ENCODE data around the gene TMEM220. TPM values are rescaled to one million over a fixed set of nuclear protein-coding genes. Genes with fewer than 3 reads are reported as not detected.

TMEM220 gene
- polyA plus RNA-seq, 6 donors from 2014 or later = 3.5 to 23.8 (median 17.1) TPM

- Mint-ChIP-seq H3K27me3 (no peaks in the 10 kb centered on the region), H3K9me3 (peaks cover 6 to 10% (median 8%) of the 10 kb centered on the region in 7 donors), H3K27ac (no peak overlapping the region), H3K36me3 (peaks cover 9 to 22% of the 10 kb centered on the region in 2 donors), H3K4me1 (no peaks in the 10 kb centered on the region), H3K4me3 (no peak overlapping the region)
- ATAC-seq (ENCODE audit: low read depth in 2 of 2) = no peak
- no peak for DNase-seq
Measured at GRCh38 chr17:10767232-10767631, 37.4 kb upstream of the TMEM220 start.

- peaks cover 0 to 8% (median 4%) of the 10 kb centered on the region in 7 donors for H3K9me3 Mint-ChIP-seq
- H3K27ac Mint-ChIP-seq = no peak overlapping the region
- no peaks in the 10 kb centered on the region for H3K27me3 Mint-ChIP-seq
Measured at GRCh38 chr17:10762037-10762436, 32.2 kb upstream of the TMEM220 start.

GRCh38 chr17:10761281-10761680 lies 31.5 kb upstream of the TMEM220 start:
- Mint-ChIP-seq H3K36me3 (peaks cover 3% of the 10 kb centered on the region in 2 donors), H3K9me3 (peaks cover 0 to 4% (median 2%) of the 10 kb centered on the region in 7 donors), H3K27ac (no peak overlapping the region), H3K27me3 (no peaks in the 10 kb centered on the region), H3K4me1 (no peaks in the 10 kb centered on the region), H3K4me3 (no peak overlapping the region)
- ATAC-seq (ENCODE audit: low read depth in 2 of 2) (no peak), DNase-seq (no peak)

More at GRCh38 chr17:10762037-10762436, 32.2 kb upstream of the TMEM220 start:
- ATAC-seq (ENCODE audit: low read depth in 2 of 2) (no peak), DNase-seq (no peak)
- H3K36me3 Mint-ChIP-seq = peaks cover 9% of the 10 kb centered on the region in 2 donors
- H3K4me1 Mint-ChIP-seq = no peaks in the 10 kb centered on the region
- H3K4me3 Mint-ChIP-seq = no peak overlapping the region

- no peaks in the 10 kb centered on the region for H3K27me3 Mint-ChIP-seq
- DNase-seq (no peak), ATAC-seq (ENCODE audit: low read depth in 2 of 2) (no peak)
- H3K36me3 Mint-ChIP-seq = no peaks in the 10 kb centered on the region
- peaks cover 0 to 3% (median 0%) of the 10 kb centered on the region in 3 donors for H3K4me1 Mint-ChIP-seq
- no peak overlapping the region for H3K4me3 Mint-ChIP-seq
- peak overlapping the region in 1 of 6 donors; percentile 59 for H3K27ac Mint-ChIP-seq
- H3K9me3 Mint-ChIP-seq = no peaks in the 10 kb centered on the region
Measured at GRCh38 chr17:10758062-10758461, 28.2 kb upstream of the TMEM220 start.

GRCh38 chr17:10757647-10758046 lies 27.8 kb upstream of the TMEM220 start:
- no peak for ATAC-seq (ENCODE audit: low read depth in 2 of 2)
- Mint-ChIP-seq H3K4me3 (no peak overlapping the region), H3K4me1 (peaks cover 0 to 3% (median 0%) of the 10 kb centered on the region in 3 donors), H3K27ac (peak overlapping the region in 1 of 6 donors; percentile 59), H3K36me3 (no peaks in the 10 kb centered on the region), H3K27me3 (no peaks in the 10 kb centered on the region), H3K9me3 (no peaks in the 10 kb centered on the region)
- no peak for DNase-seq

- no peak overlapping the region for H3K4me3 Mint-ChIP-seq
- H3K4me1 Mint-ChIP-seq = peaks cover 0 to 3% (median 0%) of the 10 kb centered on the region in 3 donors
- H3K36me3 Mint-ChIP-seq = no peaks in the 10 kb centered on the region
- H3K9me3 Mint-ChIP-seq = no peaks in the 10 kb centered on the region
- H3K27ac Mint-ChIP-seq = peak overlapping the region in 1 of 6 donors; percentile 74
- no peaks in the 10 kb centered on the region for H3K27me3 Mint-ChIP-seq
- ATAC-seq (ENCODE audit: low read depth in 2 of 2) (no peak), DNase-seq (no peak)
Measured at GRCh38 chr17:10757067-10757466, 27.2 kb upstream of the TMEM220 start.

GRCh38 chr17:10756619-10757018 lies 26.8 kb upstream of the TMEM220 start:
- Mint-ChIP-seq H3K9me3 (no peaks in the 10 kb centered on the region), H3K4me1 (peaks cover 0 to 3% (median 0%) of the 10 kb centered on the region in 3 donors), H3K36me3 (no peaks in the 10 kb centered on the region), H3K4me3 (no peak overlapping the region), H3K27ac (peak overlapping the region in 1 of 6 donors; percentile 74), H3K27me3 (no peaks in the 10 kb centered on the region)
- ATAC-seq (ENCODE audit: low read depth in 2 of 2) = no peak
- no peak for DNase-seq

GRCh38 chr17:10756185-10756584 lies 26.4 kb upstream of the TMEM220 start:
- Mint-ChIP-seq H3K36me3 (no peaks in the 10 kb centered on the region), H3K4me1 (peaks cover 0 to 3% (median 0%) of the 10 kb centered on the region in 3 donors), H3K4me3 (no peak overlapping the region), H3K27me3 (no peaks in the 10 kb centered on the region), H3K9me3 (no peaks in the 10 kb centered on the region), H3K27ac (no peak overlapping the region)
- DNase-seq (no peak), ATAC-seq (ENCODE audit: low read depth in 2 of 2) (no peak)

- Mint-ChIP-seq H3K4me3 (no peak overlapping the region), H3K36me3 (no peaks in the 10 kb centered on the region), H3K27ac (peak overlapping the region in 3 of 6 donors; percentile 1 to 56 (median 54)), H3K27me3 (no peaks in the 10 kb centered on the region), H3K9me3 (no peaks in the 10 kb centered on the region), H3K4me1 (peaks cover 0 to 3% (median 0%) of the 10 kb centered on the region in 3 donors)
- no peak for ATAC-seq (ENCODE audit: low read depth in 2 of 2)
- DNase-seq = no peak
Measured at GRCh38 chr17:10755592-10756127, 25.8 kb upstream of the TMEM220 start.

- no peak for ATAC-seq (ENCODE audit: low read depth in 2 of 2)
- peak overlapping the region in 1 of 6 donors; percentile 1 for H3K27ac Mint-ChIP-seq
- H3K36me3 Mint-ChIP-seq = no peaks in the 10 kb centered on the region
- peaks cover 0 to 3% (median 0%) of the 10 kb centered on the region in 3 donors for H3K4me1 Mint-ChIP-seq
- no peaks in the 10 kb centered on the region for H3K9me3 Mint-ChIP-seq
- no peak for DNase-seq
- H3K4me3 Mint-ChIP-seq = no peak overlapping the region
- no peaks in the 10 kb centered on the region for H3K27me3 Mint-ChIP-seq
Measured at GRCh38 chr17:10754861-10755591, 25.2 kb upstream of the TMEM220 start.

GRCh38 chr17:10754109-10754508 lies 24.3 kb upstream of the TMEM220 start:
- H3K36me3 Mint-ChIP-seq = no peaks in the 10 kb centered on the region
- H3K9me3 Mint-ChIP-seq = no peaks in the 10 kb centered on the region
- ATAC-seq (ENCODE audit: low read depth in 2 of 2) (no peak), DNase-seq (no peak)
- peaks cover 0 to 3% (median 0%) of the 10 kb centered on the region in 3 donors for H3K4me1 Mint-ChIP-seq
- peak overlapping the region in 2 of 6 donors; percentile 1 to 82 for H3K27ac Mint-ChIP-seq
- H3K27me3 Mint-ChIP-seq = no peaks in the 10 kb centered on the region
- no peak overlapping the region for H3K4me3 Mint-ChIP-seq

- ATAC-seq (ENCODE audit: low read depth in 2 of 2) (no peak), DNase-seq (no peak)
- H3K27ac Mint-ChIP-seq = peak overlapping the region in 1 of 6 donors; percentile 33
- H3K4me1 Mint-ChIP-seq = peaks cover 0 to 3% (median 0%) of the 10 kb centered on the region in 3 donors
- H3K27me3 Mint-ChIP-seq = no peaks in the 10 kb centered on the region
- H3K9me3 Mint-ChIP-seq = no peaks in the 10 kb centered on the region
- no peak overlapping the region for H3K4me3 Mint-ChIP-seq
- H3K36me3 Mint-ChIP-seq = no peaks in the 10 kb centered on the region
Measured at GRCh38 chr17:10752696-10753095, 22.9 kb upstream of the TMEM220 start.

GRCh38 chr17:10751563-10751962 lies 21.7 kb upstream of the TMEM220 start:
- Mint-ChIP-seq H3K27ac (no peak overlapping the region), H3K36me3 (no peaks in the 10 kb centered on the region), H3K4me1 (peaks cover 0 to 3% (median 0%) of the 10 kb centered on the region in 3 donors)

GRCh38 chr17:10750210-10750609 lies 20.4 kb upstream of the TMEM220 start:
- Mint-ChIP-seq H3K27ac (no peak overlapping the region), H3K27me3 (peaks cover 0 to 3% (median 0%) of the 10 kb centered on the region in 3 donors), H3K36me3 (no peaks in the 10 kb centered on the region), H3K9me3 (no peaks in the 10 kb centered on the region), H3K4me3 (no peak overlapping the region), H3K4me1 (no peaks in the 10 kb centered on the region)
- no peak for ATAC-seq (ENCODE audit: low read depth in 2 of 2)
- no peak for DNase-seq

More at GRCh38 chr17:10751563-10751962, 21.7 kb upstream of the TMEM220 start:
- H3K27me3 Mint-ChIP-seq = peaks cover 0 to 3% (median 0%) of the 10 kb centered on the region in 3 donors
- ATAC-seq (ENCODE audit: low read depth in 2 of 2) (no peak), DNase-seq (no peak)
- no peak overlapping the region for H3K4me3 Mint-ChIP-seq
- H3K9me3 Mint-ChIP-seq = no peaks in the 10 kb centered on the region
